SK-N-SH (cell line): ENCODE data around the gene R3HDM1. TPM values are rescaled to one million over a fixed set of nuclear protein-coding genes. Genes with fewer than 3 reads are reported as not detected.
"Not testable (repeated sequence)": the region's sequence is repeated elsewhere in the genome, so short reads cannot be mapped to it uniquely, and the experiment has no call there.

Experiments
- CTCF ChIA-PET: fragments of 300-600, 350-600 bp; formaldehyde crosslinking; extraction: SDS; loops from one replicate; lab custom pipeline; 2021; lab: Yijun Ruan, JAX
- POLR2A ChIA-PET: fragments of 350-600 bp; sonication (Branson Sonifier 250); formaldehyde crosslinking; extraction: SDS; loops from one replicate; lab custom pipeline; 2020; ENCODE audit warnings: antibody characterized with exemption, inconsistent platforms; lab: Yijun Ruan, JAX
- DNase-seq: peaks from one replicate; pipeline ENCODE4 v3.0.0; 2012
- H2AFZ ChIP-seq: fragments of 200-600 bp; sonication (generic); 2 replicates; pipeline ENCODE4 v1.8.1; 2016; ENCODE audit warnings: antibody characterized with exemption, mild to moderate bottlenecking, low read depth
- H3F3A ChIP-seq: fragments of 200-600 bp; sonication (generic); replicated peaks from 2 replicates; pipeline ENCODE3; 2016; ENCODE audit warnings: antibody characterized with exemption, mild to moderate bottlenecking; ENCODE audit not compliant: insufficient read depth
- H3K27ac ChIP-seq, 2 experiments: fragments of 200-500 bp in 1 of 2; fragments of 200-600 bp in 1 of 2; sonication (Bioruptor generic) in 1 of 2; sonication (generic), shearing (Covaris generic) in 1 of 2; 2 replicates each; pipeline versions ENCODE4 v1.5.1 to v1.6.1; 2014 to 2016; ENCODE audit warnings: low read depth in 2 of 2, inconsistent platforms in 1 of 2, low read length in 1 of 2, mild to moderate bottlenecking in 1 of 2, mixed read lengths in 1 of 2
- H3K27me3 ChIP-seq: fragments of 200-600 bp; sonication (generic), shearing (Covaris generic); 2 replicates; pipeline ENCODE4 v1.6.1; 2016; ENCODE audit warnings: mixed run types; ENCODE audit not compliant: insufficient read depth
- H3K36me3 ChIP-seq, 2 experiments: fragments of 200-500 bp in 1 of 2; fragments of 200-600 bp in 1 of 2; sonication (Bioruptor generic) in 1 of 2; sonication (generic) in 1 of 2; replicated peaks in 1 of 2; 2 replicates each; pipeline versions ENCODE3 to v1.5.1; 2014 to 2016; ENCODE audit warnings: low read length in 1 of 2, mild to moderate bottlenecking in 1 of 2; ENCODE audit not compliant: insufficient read depth in 2 of 2, control insufficient read depth in 1 of 2
- H3K4me1 ChIP-seq, 2 experiments: fragments of 200-500 bp in 1 of 2; fragments of 200-600 bp in 1 of 2; sonication (Bioruptor generic) in 1 of 2; sonication (generic), shearing (Covaris generic) in 1 of 2; 2 replicates each; pipeline versions ENCODE4 v1.5.1 to v1.6.1; 2014 to 2016; ENCODE audit warnings: low read depth in 1 of 2, low read length in 1 of 2, mixed run types in 1 of 2; ENCODE audit not compliant: insufficient read depth in 2 of 2, control insufficient read depth in 1 of 2
- H3K4me2 ChIP-seq: fragments of 200-600 bp; sonication (generic), shearing (Covaris generic); 2 replicates; pipeline ENCODE4 v1.6.1; 2017; ENCODE audit warnings: mixed run types
- H3K4me3 ChIP-seq, 2 experiments: fragments of 200-500 bp in 1 of 2; fragments of 200-600 bp in 1 of 2; sonication (Bioruptor generic) in 1 of 2; sonication (generic), shearing (Covaris generic) in 1 of 2; 2 replicates each; pipeline versions ENCODE4 v1.5.1 to v1.8.1; 2014 to 2016; ENCODE audit warnings: low read depth in 2 of 2, inconsistent platforms in 1 of 2, low read length in 1 of 2, mild to moderate bottlenecking in 1 of 2, mixed read lengths in 1 of 2, moderate library complexity in 1 of 2
- H3K79me2 ChIP-seq: fragments of 200-600 bp; sonication (generic); 2 replicates; pipeline ENCODE4 v1.8.1; 2017; ENCODE audit warnings: mild to moderate bottlenecking; ENCODE audit not compliant: insufficient read depth
- H3K9ac ChIP-seq: fragments of 200-600 bp; sonication (generic); 2 replicates; pipeline ENCODE4 v1.6.1; 2017; ENCODE audit warnings: mixed run types
- H3K9me2 ChIP-seq: fragments of 200-600 bp; sonication (generic); 2 replicates; pipeline ENCODE4 v1.6.1; 2017; ENCODE audit warnings: mixed run types
- H3K9me3 ChIP-seq: fragments of 200-600 bp; sonication (generic); 2 replicates; pipeline ENCODE4 v1.6.1; 2017; ENCODE audit warnings: mixed run types, mild to moderate bottlenecking, moderate library complexity
- H4K20me1 ChIP-seq: fragments of 200-600 bp; sonication (generic); 2 replicates; pipeline ENCODE4 v1.6.1; 2017; ENCODE audit warnings: mild to moderate bottlenecking, mixed run types; ENCODE audit not compliant: insufficient read depth
- GABPA ChIP-seq: IDR thresholded peaks from 2 replicates; pipeline ENCODE4 v1.4.0; 2012; ENCODE audit warnings: low read depth, mild to moderate bottlenecking
- REST ChIP-seq: IDR thresholded peaks from 2 replicates; pipeline ENCODE4 v1.6.1; 2012; ENCODE audit warnings: mild to moderate bottlenecking, low read depth, low read length, moderate library complexity
- TCF12 ChIP-seq: IDR thresholded peaks from 2 replicates; pipeline ENCODE4 v1.4.0; 2012
- ZBTB33 ChIP-seq: IDR thresholded peaks from 2 replicates; pipeline ENCODE4 v1.4.0; 2012; ENCODE audit warnings: low read depth, borderline replicate concordance
- WGBS: methylation state at CpG from one replicate; pipeline ENCODE4 v1.1.6; 2017; ENCODE audit warnings: low lambda C conversion rate; 5-methylcytosine and 5-hydroxymethylcytosine counted together
- polyA plus RNA-seq, 3 experiments: library from polyadenylated mRNA; depleted of rRNA; stranded (reverse); fragments of >200 nt; gene quantifications; 2 replicates each; pipeline ENCODE4 v1.2.3, GENCODE V29; 2012
- TF ChIP-seq, protein P1 (sequence below): IDR thresholded peaks from 2 replicates; pipeline ENCODE4; 2012

The R3HDM1 gene
- polyA plus RNA-seq, 1 of the 3 experiments (the other 2 are of a cell fraction), result 38.2 TPM

DNA sequence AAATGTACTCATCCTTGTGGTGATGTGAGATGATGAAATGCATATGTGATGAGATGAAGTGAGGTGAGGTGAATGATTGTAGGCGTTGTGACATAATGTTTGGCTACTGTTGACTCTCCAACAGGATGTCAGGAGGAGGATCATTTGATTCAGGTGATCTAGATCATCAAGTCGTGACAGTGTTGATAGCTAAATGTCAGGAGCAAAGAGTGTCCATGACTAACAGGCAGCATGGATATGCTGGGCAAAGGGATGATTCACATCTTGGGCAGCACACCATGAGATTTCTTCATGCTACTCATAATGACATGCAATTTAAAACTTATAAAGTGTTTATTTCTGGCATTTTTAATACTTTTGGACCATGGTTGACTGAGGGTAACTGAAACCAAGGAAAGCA, 170.2 kb downstream of the R3HDM1 start:
- H3K27ac ChIP-seq, result no peak overlapping the region
- no peaks in the 10 kb centered on the region for H3K79me2 ChIP-seq
- H3F3A ChIP-seq, result no peaks in the 10 kb centered on the region
- DNase-seq, result no peak
- H2AFZ ChIP-seq, result no peak overlapping the region
- H3K9ac ChIP-seq, result no peak overlapping the region
- no peak overlapping the region for H3K4me2 ChIP-seq
- H4K20me1 ChIP-seq, result no peaks in the 10 kb centered on the region
- H3K9me3 ChIP-seq, result no peaks in the 10 kb centered on the region
- no peak overlapping the region for H3K4me3 ChIP-seq
- H3K36me3 ChIP-seq, result peaks cover under 1 to 3% of the 10 kb centered on the region in 2 experiments
- H3K27me3 ChIP-seq, result no peaks in the 10 kb centered on the region
- no peaks in the 10 kb centered on the region for H3K4me1 ChIP-seq
- WGBS, result 79% methylated on average over 2 of the region's 2 CpGs
- POLR2A ChIA-PET, result interaction anchor here (0.6 kb wide), 1 partner anchor 283 kb away, joined by 3 read pairs; no protein-coding TSS in a partner anchor
- CTCF ChIA-PET, result interaction anchor here (2.7 kb wide), 1 partner anchor 8 kb away, joined by 18 read pairs; no protein-coding TSS in a partner anchor
- H3K9me2 ChIP-seq, result no peaks in the 10 kb centered on the region
- TF ChIP-seq TCF12, result no peak
- TF ChIP-seq, protein P1, sequence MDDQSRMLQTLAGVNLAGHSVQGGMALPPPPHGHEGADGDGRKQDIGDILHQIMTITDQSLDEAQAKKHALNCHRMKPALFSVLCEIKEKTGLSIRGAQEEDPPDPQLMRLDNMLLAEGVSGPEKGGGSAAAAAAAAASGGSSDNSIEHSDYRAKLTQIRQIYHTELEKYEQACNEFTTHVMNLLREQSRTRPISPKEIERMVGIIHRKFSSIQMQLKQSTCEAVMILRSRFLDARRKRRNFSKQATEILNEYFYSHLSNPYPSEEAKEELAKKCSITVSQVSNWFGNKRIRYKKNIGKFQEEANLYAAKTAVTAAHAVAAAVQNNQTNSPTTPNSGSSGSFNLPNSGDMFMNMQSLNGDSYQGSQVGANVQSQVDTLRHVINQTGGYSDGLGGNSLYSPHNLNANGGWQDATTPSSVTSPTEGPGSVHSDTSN, result 0 out of 2 replicates have a peak, but pooled peaks have one; percentile 7

- TF ChIP-seq GABPA (no peak), ZBTB33 (no peak), REST (no peak)
- Histone ChIP-seq H3K9me3 (no peaks in the 10 kb centered on the region), H3K4me1 (no peaks in the 10 kb centered on the region), H4K20me1 (no peaks in the 10 kb centered on the region), H3K36me3 (peaks cover 0 to 3% of the 10 kb centered on the region in 2 experiments), H2AFZ (no peak overlapping the region), H3K4me2 (no peak overlapping the region), H3K27ac (no peak overlapping the region), H3K4me3 (no peak overlapping the region), H3K27me3 (no peaks in the 10 kb centered on the region), H3K9ac (no peak overlapping the region), H3K9me2 (no peaks in the 10 kb centered on the region), H3F3A (peaks cover 6% of the 10 kb centered on the region), H3K79me2 (no peaks in the 10 kb centered on the region)
- 90% methylated on average over 1 of the region's 1 CpG for whole genome bisulfite sequencing
- no peak for DNase-seq
- POLR2A ChIA-PET, result no interaction called here
- CTCF ChIA-PET, result interaction anchor here (1.1 to 2.6 kb wide), 2 partner anchors 699 to 714 kb away, joined by 6 to 9 read pairs; no protein-coding TSS in a partner anchor
Measured at GRCh38 chr2:135703300-135703699, 172.0 kb downstream of the R3HDM1 start.

- DNase-seq, H3K9me3 ChIP-seq, H3K27ac ChIP-seq, H3K4me1 ChIP-seq, H4K20me1 ChIP-seq, H3K27me3 ChIP-seq, H2AFZ ChIP-seq, H3K36me3 ChIP-seq, H3K9ac ChIP-seq, H3K4me3 ChIP-seq, H3K79me2 ChIP-seq, H3F3A ChIP-seq, H3K4me2 ChIP-seq, H3K9me2 ChIP-seq: not testable (repeated sequence)
- POLR2A ChIA-PET, result interaction anchor here (0.6 kb wide), 1 partner anchor 169 kb away, joined by 4 read pairs; no protein-coding TSS in a partner anchor
- CTCF ChIA-PET, result interaction anchor here (1.1 to 2.6 kb wide), 2 partner anchors 700 to 715 kb away, joined by 6 to 9 read pairs; no protein-coding TSS in a partner anchor
- WGBS, result 92% methylated on average over 5 of the region's 5 CpGs
Measured at GRCh38 chr2:135704075-135704474, 172.8 kb downstream of the R3HDM1 start.
